Vagina (tissue), 2 donors: ENCODE results near the gene CEACAM19. TPM values are rescaled to one million over a fixed set of nuclear protein-coding genes. Genes with fewer than 3 reads are reported as not detected.

Experiments used
- DNase-seq, 2 donors: peaks; one replicate each; pipeline ENCODE4 v3.0.0-alpha.2; 2017; ENCODE audit errors: extremely low spot score in 2 of 2
- H3K27ac ChIP-seq: fragments of 200-600 bp; sonication (generic); one replicate; pipeline ENCODE4 v1.5.1; 2019
- H3K27me3 ChIP-seq: fragments of 200-600 bp; sonication (generic); one replicate; pipeline ENCODE4 v1.5.1; 2019
- H3K36me3 ChIP-seq, 2 donors: fragments of 200-600 bp; sonication (generic); one replicate each; pipeline ENCODE4 v1.5.1; 2017 to 2019
- H3K4me1 ChIP-seq: fragments of 200-600 bp; sonication (generic); one replicate; pipeline ENCODE4 v1.5.1; 2019
- H3K4me3 ChIP-seq, 2 donors: fragments of 200-600 bp; sonication (generic); 1 replicate in 1 of 2; 2 replicates in 1 of 2; pipeline ENCODE4 v1.5.1; 2016 to 2019
- H3K9me3 ChIP-seq: fragments of 200-600 bp; sonication (generic); one replicate; pipeline ENCODE4 v1.5.1; 2019
- POLR2A ChIP-seq, 2 donors: fragments of 450-650 bp; IDR thresholded peaks; one replicate each; pipeline ENCODE4 v1.6.1; 2017; ENCODE audit warnings: antibody characterized with exemption in 2 of 2, mild to moderate bottlenecking in 2 of 2, moderate library complexity in 2 of 2
- POLR2AphosphoS5 ChIP-seq, 2 donors: sonication (generic); formaldehyde crosslinking; IDR thresholded peaks; one replicate each; pipeline ENCODE4 v1.9.0; 2017; ENCODE audit warnings: antibody characterized with exemption in 2 of 2, mild to moderate bottlenecking in 2 of 2, low read depth in 1 of 2; ENCODE audit not compliant: insufficient read depth in 1 of 2
- intact Hi-C: fragments of 100-400 bp; cut with DNase I; formaldehyde crosslinking; loops from one replicate; pipeline ENCODE4 v1.15.1; 2023
- total RNA-seq: library from RNA; depleted of rRNA; stranded (reverse); fragments of >200 nt; gene quantifications from one replicate; pipeline ENCODE4 v1.2.3, GENCODE V29; 2016
- TF ChIP-seq, protein P1 (sequence below), 3 experiments: fragments of 450-650 bp in 2 of 3; fragments of 200-600 bp in 1 of 3; sonication (generic) in 1 of 3; IDR thresholded peaks; one replicate each; pipeline ENCODE4 v1.5.1; 2017 to 2019; ENCODE audit warnings: antibody characterized with exemption in 3 of 3, mild to moderate bottlenecking in 2 of 3, moderate library complexity in 2 of 3

CEACAM19 gene
- total RNA-seq, 1 donor from 2014 or later: 7.1 TPM

DNA sequence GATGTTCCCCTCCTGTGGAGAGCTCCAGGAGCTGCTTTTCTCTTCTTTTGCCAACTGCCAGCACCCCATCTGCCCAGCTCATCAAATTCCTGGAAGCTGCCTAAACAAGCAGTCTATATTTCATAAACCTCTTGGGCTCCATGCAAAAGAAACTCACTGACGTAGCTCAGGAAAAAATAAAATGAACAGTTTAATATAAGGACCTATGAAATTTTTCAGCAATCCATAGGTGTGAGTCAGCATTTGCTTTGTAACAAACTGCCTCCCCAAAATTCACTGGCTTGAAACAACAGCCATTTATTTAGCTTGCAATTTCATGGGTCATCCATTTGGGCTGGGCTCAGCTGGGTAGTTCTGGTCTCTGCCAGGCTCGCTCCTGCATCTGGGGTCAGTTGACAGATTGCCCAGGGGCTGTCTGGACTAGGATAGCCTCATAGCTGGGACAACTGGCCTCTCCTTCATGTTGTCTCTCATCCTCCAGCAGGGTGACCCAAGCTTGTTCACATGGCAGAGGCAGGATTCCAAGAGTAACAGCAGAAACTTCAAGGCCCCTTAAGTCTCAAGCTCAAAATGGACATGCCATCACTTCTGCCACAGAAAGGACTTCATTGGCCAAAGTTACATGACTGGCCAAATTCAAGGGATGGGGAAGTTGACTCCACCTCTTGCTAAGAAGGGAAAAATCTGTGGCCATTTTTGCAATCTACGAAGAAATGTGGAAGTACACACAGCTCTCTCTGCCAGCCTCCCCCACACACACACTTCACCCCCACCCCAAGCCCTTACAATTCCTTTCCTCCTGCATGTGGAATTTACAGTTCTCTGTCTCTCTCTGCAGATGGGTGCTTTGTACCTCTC is 35.5 kb upstream of the CEACAM19 start:
- Histone ChIP-seq H3K36me3 (no peaks in the 10 kb centered on the region), H3K4me3 (no peak overlapping the region), H3K27me3 (no peaks in the 10 kb centered on the region), H3K9me3 (no peaks in the 10 kb centered on the region), H3K27ac (no peak overlapping the region), H3K4me1 (no peaks in the 10 kb centered on the region)
- DNase-seq: no peak
- intact Hi-C loops: no loop called here
- TF ChIP-seq POLR2A (IDR thresholded peaks at IDR 0.05): no peak
- no peak for TF ChIP-seq POLR2AphosphoS5 (IDR thresholded peaks at IDR 0.05; ENCODE audit: insufficient read depth in 1 of 2, low read depth in 1 of 2)
- TF ChIP-seq, protein P1, sequence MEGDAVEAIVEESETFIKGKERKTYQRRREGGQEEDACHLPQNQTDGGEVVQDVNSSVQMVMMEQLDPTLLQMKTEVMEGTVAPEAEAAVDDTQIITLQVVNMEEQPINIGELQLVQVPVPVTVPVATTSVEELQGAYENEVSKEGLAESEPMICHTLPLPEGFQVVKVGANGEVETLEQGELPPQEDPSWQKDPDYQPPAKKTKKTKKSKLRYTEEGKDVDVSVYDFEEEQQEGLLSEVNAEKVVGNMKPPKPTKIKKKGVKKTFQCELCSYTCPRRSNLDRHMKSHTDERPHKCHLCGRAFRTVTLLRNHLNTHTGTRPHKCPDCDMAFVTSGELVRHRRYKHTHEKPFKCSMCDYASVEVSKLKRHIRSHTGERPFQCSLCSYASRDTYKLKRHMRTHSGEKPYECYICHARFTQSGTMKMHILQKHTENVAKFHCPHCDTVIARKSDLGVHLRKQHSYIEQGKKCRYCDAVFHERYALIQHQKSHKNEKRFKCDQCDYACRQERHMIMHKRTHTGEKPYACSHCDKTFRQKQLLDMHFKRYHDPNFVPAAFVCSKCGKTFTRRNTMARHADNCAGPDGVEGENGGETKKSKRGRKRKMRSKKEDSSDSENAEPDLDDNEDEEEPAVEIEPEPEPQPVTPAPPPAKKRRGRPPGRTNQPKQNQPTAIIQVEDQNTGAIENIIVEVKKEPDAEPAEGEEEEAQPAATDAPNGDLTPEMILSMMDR (IDR thresholded peaks at IDR 0.05): no peak

- Histone ChIP-seq H3K27ac (no peak overlapping the region), H3K27me3 (no peaks in the 10 kb centered on the region), H3K36me3 (no peaks in the 10 kb centered on the region), H3K4me1 (no peaks in the 10 kb centered on the region), H3K9me3 (no peaks in the 10 kb centered on the region), H3K4me3 (no peak overlapping the region)
- no peak for DNase-seq
- TF ChIP-seq POLR2AphosphoS5 (IDR thresholded peaks at IDR 0.05; ENCODE audit: insufficient read depth in 1 of 2, low read depth in 1 of 2) (no peak), POLR2A (IDR thresholded peaks at IDR 0.05) (no peak)
- TF ChIP-seq, protein P1 (IDR thresholded peaks at IDR 0.05): no peak
- intact Hi-C loops: no loop called here
Observed at GRCh38 chr19:44636439-44637389, 34.6 kb upstream of the CEACAM19 start.

GRCh38 chr19:44637390-44637764 is 33.9 kb upstream of the CEACAM19 start:
- Histone ChIP-seq H3K36me3 (no peaks in the 10 kb centered on the region), H3K27me3 (no peaks in the 10 kb centered on the region), H3K27ac (no peak overlapping the region), H3K4me1 (no peaks in the 10 kb centered on the region), H3K4me3 (no peak overlapping the region), H3K9me3 (no peaks in the 10 kb centered on the region)
- TF ChIP-seq POLR2AphosphoS5 (IDR thresholded peaks at IDR 0.05; ENCODE audit: insufficient read depth in 1 of 2, low read depth in 1 of 2): no peak
- intact Hi-C loops: no loop called here
- no peak for DNase-seq

DNA sequence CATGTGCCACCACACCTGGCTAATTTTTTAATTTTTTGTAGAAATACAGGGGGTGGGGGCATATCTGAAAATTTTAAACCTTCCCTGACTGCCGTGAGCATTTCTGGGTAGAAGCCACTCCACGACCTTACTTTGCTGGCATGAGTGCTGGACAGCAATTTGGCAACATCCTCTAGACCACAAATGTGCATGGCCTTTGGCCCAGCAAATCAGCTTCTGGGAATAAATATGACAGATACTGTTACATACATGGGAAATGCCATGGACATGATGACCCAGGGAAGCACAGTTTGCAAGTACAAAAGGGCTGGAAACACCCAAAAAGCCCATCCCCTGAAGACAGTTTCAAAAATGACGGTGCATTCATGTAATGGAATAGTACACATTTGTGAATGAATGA is 30.8 kb upstream of the CEACAM19 start:
- Histone ChIP-seq H3K27ac (no peak overlapping the region), H3K4me3 (no peak overlapping the region), H3K27me3 (no peaks in the 10 kb centered on the region), H3K36me3 (no peaks in the 10 kb centered on the region), H3K9me3 (no peaks in the 10 kb centered on the region), H3K4me1 (peaks cover 4% of the 10 kb centered on the region)
- TF ChIP-seq, protein P1 (IDR thresholded peaks at IDR 0.05): no peak
- no peak for TF ChIP-seq POLR2A (IDR thresholded peaks at IDR 0.05)
- TF ChIP-seq POLR2AphosphoS5 (IDR thresholded peaks at IDR 0.05; ENCODE audit: insufficient read depth in 1 of 2, low read depth in 1 of 2): no peak
- intact Hi-C loops: no loop called here
- DNase-seq: no peak

DNA sequence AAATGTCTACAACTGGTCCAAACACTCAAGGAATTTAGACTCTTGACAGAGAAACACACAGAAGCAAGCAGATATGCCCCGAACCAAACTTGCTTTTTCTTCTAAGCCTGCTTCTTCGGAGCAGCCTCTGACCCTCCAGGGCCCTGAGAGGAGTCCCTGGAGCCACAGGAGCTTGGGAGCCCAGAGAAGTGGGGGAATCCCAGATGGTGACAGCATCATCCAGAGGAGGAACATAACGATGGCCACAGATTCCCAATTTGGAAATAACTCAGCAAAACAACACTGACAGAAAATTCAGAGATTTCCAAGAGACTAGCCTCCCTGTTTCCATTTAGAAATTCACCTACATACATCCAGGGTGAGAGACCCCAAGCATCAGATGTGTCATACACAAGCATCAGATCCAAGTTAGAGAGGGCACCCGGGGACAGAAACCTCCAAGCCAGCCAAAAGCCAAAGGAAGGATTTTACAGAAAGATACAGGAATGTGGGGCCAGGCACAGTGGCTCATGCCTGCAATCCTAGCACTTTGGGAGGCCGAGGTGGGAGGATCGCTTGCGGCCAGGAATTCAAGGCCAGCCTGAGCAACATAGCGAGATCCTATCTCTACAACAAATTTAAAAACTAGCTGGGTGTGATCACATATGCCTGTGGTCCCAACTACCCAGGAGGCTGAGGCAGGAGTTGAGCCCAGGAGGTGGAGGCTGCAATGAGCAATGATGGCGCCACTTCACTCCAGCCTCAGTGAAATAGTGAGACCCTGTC is 29.6 kb upstream of the CEACAM19 start:
- Histone ChIP-seq H3K9me3 (no peaks in the 10 kb centered on the region), H3K4me1 (peaks cover 7% of the 10 kb centered on the region), H3K27me3 (no peaks in the 10 kb centered on the region), H3K27ac (no peak overlapping the region), H3K36me3 (no peaks in the 10 kb centered on the region), H3K4me3 (no peak overlapping the region)
- no peak for DNase-seq
- TF ChIP-seq POLR2A (IDR thresholded peaks at IDR 0.05) (no peak), POLR2AphosphoS5 (IDR thresholded peaks at IDR 0.05; ENCODE audit: insufficient read depth in 1 of 2, low read depth in 1 of 2) (no peak)
- TF ChIP-seq, protein P1 (IDR thresholded peaks at IDR 0.05): no peak
- intact Hi-C loops: no loop called here
